Thyroid gland (tissue), 4 donors: ENCODE data around the gene CBR3.

Experiments used
- CTCF ChIP-seq, 6 experiments: fragments of 200-600 bp in 3 of 6; fragments of 450-650 bp in 3 of 6; sonication (generic) in 3 of 6; IDR thresholded peaks; one replicate each; pipeline ENCODE4 v1.5.1; 2016 to 2019; ENCODE audit warnings: antibody characterized with exemption in 6 of 6, mild to moderate bottlenecking in 2 of 6, inconsistent platforms in 1 of 6, moderate library complexity in 1 of 6
- POLR2A ChIP-seq, 2 donors: fragments of 450-650 bp; IDR thresholded peaks; one replicate each; pipeline ENCODE4 v1.6.1; 2017; ENCODE audit warnings: antibody characterized with exemption in 2 of 2, mild to moderate bottlenecking in 2 of 2, moderate library complexity in 1 of 2

GRCh38 chr21:36134803-36135390 is at the start of gene CBR3:
- no peak for TF ChIP-seq CTCF (IDR thresholded peaks at IDR 0.05)
- peak in 1 of 2 donors; percentile 31 for TF ChIP-seq POLR2A (IDR thresholded peaks at IDR 0.05)
